ENCODE results near the gene ABAT. TPM values are rescaled to one million over a fixed set of nuclear protein-coding genes. Genes with fewer than 3 reads are reported as not detected.
"Not testable (repeated sequence)": the region's sequence is repeated elsewhere in the genome, so short reads cannot be mapped to it uniquely, and the experiment has no call there.

Gene ABAT
- polyA plus RNA-seq, 1 donor, result 17.1 TPM

DNA sequence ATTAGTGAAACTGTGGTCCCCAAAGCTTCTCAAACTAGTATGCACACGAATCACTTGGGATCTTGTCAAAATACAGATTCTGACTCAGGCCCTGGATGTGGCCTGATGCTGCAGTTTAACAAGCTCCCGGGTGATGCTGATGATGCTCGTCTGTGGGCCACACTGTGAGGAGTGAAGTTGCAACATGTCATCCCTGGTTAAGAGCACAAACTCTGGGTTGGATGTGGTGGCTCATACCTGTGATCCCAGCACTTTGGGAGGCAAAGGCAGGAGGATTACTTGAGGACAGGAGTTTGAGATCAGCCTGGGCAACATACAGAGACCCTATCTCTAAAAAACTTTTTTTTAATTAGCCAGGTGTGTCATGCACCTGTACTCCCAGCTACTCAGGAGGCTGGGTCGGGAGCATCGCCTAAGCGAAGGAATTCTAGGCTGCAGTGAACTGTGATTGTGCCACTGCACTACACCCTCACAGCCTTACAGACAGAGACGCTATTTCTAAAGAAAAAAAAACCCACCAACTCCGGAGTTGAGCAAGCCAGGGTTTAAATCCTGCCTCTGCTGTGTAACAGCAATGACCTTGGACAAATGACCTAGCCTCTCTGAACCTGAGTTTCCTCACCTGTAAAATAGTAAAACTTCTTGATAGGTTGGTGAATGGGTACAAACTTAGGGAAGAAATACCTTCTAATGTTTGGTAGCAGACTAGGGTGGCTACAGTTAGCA, 24.4 kb upstream of the ABAT start:
- no peak for DNase-seq

DNA sequence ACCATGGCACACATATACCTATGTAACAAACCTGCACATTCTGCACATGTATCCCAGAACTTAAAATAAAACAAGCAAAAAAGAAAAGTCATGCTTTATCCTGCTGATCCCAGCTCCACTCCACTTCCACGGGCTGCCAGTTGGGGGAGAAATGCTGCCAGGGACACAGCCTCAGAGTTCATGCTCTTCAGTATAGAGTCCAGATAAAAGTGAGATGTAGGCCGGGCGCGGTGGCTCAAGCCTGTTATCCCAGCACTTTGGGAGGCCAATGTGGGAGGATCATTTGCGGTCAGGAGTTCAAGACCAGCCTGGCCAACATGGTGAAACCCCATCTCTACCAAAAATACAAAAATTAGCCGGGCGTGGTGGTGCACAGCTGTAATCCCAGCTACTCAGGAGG, 22.5 kb upstream of the ABAT start:
- not testable (repeated sequence) for DNase-seq

DNA sequence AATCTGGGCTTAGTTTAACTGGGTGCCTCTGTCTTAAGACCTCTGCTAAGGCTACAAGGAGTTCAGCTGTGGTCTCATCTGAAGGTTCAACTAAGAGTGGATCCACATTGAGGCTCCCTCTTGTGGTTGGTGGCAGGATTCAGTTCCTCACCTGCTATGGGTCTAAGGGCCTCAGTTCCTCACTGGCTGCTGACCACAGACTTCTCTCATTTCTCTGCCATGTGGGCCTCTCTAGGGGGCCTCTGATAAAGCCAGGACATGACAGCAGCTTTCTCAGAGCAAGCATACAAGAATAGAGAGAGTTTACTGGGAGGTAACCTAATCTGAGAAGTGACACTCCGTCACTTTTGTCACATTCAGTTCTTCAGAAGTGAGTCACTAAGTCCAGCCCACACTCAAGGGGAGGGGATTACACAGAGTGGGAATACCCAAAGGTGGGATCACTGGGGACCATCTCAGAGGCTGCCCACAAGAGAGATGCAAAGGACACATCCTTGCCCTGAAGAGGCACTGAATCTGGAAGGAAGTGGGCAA, 19.2 kb upstream of the ABAT start:
- no peak for DNase-seq

DNA sequence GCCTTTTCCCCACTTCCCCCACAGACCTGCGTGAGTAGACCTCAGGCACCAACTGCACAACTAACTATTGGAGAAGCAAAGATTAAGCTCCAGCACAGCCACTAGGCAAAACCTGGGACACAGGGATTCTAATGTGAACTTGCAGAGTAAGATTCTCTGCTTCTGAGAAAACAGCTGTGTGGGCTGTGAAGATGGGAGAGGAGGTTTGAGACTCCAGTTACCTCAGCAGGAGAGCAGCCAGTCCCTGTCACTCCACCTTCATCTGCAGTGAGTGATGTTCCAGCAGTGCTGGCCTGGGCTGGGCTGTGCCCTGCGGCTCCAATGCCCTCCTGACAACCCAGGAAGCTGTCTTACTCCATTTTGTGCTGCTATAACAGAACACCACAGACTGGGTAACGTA, 18.0 kb upstream of the ABAT start:
- DNase-seq, result no peak

- DNase-seq, result peak; percentile 44
These were observed 13.5 kb upstream of the ABAT start for GRCh38 chr16:8660841-8661301.

- no peak for DNase-seq
These were observed 12.7 kb upstream of the ABAT start for GRCh38 chr16:8661703-8662102.

DNA sequence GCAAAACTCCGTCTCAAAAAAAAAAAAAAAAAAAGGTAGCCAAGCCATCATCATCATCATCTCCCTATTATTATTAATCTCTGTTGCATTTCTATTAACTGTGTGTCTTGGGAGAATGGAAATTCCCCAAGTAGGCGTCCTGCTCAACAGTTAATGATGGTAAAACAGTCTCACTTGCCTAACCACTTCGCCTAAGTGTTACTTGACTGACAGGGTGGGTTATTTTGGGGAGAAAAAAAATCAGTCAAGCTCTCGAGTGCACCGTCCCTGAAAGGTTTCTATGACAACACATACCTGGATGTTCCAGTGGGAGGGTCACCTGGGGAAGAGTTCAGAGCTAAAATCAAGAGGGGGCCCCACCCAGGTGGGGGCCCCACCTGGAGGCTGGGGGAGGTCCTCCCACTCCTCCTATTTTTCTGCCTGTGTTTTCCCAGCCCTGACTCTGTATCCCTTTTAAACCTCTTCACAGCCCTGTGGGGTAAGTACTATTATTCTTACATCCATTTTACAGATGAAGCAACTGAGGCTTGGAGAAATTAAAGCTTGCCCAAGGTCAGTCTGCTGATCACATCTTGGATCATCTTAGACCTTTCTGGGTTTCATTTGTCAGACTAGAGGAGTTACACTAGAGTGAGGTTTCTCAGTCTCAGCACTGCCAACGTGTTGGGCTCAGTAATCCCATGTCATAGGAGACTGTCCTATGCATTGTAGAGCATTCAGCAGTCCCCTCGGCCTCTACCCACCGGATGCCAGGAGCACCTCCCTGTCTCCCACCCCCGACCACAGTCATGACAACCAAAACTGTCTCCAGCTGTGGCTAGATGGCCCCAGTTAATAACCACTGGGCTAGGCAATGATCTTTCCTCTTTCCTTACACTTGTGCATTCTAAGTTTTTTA, 11.0 kb upstream of the ABAT start:
- no peak for DNase-seq

DNA sequence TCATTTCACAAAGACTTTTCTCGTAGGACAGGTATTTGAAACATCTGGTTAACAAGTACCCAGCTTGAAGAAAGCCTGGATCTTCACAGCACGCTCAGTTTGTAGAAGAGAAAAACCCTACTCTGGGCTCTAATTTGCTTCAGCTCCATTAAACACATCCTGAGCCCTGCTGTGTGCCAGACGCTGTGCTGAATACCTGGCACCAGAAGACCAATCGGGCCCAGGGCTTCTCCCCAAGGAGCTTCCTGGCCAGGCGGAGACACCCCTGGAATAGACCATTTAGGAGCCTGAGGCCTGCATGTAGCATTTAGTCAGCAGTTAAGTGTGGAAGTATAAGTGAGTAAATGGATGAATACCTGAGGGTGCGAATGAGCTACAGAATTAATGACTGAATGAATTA, 8.9 kb upstream of the ABAT start:
- no peak for DNase-seq

- no peak for DNase-seq
These were observed 6.9 kb upstream of the ABAT start for GRCh38 chr16:8667492-8667891.

GRCh38 chr16:8668113-8668512, 6.3 kb upstream of the ABAT start:
- DNase-seq, result no peak

DNA sequence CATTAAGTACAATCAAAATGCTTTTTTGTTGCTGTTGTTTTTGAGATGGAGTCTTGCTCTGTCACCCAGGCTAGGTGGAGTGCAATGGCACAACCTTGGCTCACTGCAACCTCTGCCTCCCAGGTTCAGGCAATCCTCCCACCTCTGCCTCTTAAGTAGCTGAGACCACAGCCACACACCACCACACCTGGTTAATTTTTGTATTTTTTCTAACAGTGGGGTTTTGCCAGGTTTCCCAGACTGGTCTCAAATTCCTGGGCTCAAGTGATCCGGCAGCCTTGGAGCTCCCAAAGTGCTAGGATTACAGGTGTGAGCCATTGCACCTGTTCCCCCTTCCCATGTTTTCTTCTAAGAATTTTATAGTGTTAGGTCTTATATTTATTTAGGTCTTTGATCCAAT, 4.9 kb upstream of the ABAT start:
- no peak for DNase-seq

DNA sequence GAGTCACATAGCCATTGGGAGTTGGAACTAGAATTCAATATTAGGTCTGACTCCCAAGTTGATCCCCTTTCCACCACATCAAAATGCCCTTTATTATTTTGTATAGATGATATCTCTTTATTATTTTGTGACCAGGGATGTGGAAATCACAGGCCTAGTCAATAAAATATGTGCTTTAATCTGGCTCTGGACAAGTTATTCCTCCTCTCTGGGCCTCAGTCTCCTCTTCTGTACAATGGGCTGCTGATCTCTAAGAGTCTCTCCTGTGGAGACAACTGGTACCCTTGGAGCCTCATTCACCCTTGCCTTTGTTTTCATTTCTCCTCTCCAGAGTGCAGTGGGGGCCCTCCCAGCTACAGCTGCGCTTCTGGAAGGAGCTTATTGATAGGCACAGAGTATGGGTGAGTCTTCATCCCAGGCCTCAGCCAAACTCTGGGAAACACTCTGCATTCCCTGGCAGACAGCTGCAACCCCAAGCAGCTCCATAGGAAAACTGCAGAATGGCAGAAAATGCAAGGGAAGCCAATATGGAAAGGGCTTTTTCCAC, 4.3 kb upstream of the ABAT start:
- no peak for DNase-seq

GRCh38 chr16:8673611-8674412, 605 bp upstream of the ABAT start:
- no peak for DNase-seq

GRCh38 chr16:8675183-8676159, 1.1 kb downstream of the ABAT start:
- no peak for DNase-seq

- no peak for DNase-seq
These were observed 1.7 kb downstream of the ABAT start for GRCh38 chr16:8676160-8676547.

- no peak for DNase-seq
These were observed 2.4 kb downstream of the ABAT start for GRCh38 chr16:8676737-8677375.

- DNase-seq, result no peak
These were observed 3.1 kb downstream of the ABAT start for GRCh38 chr16:8677481-8677880.

- no peak for DNase-seq
These were observed 3.9 kb downstream of the ABAT start for GRCh38 chr16:8678068-8678927.

- no peak for DNase-seq
These were observed 4.7 kb downstream of the ABAT start for GRCh38 chr16:8679151-8679550.
